Duodenal mucosa (tissue), 2 donors: Measurements from ENCODE around the gene ASTN2.

Experiments used
- H3K27ac ChIP-seq: one replicate; pipeline ENCODE4 v1.7.0; 2013; ENCODE audit warnings: low read depth, low read length
- H3K27me3 ChIP-seq, 2 donors: one replicate each; pipeline ENCODE4 v1.7.0; 2013; ENCODE audit warnings: low read length in 2 of 2, control low read depth in 1 of 2; ENCODE audit not compliant: insufficient read depth in 2 of 2, control insufficient read depth in 1 of 2
- H3K36me3 ChIP-seq, 2 donors: one replicate each; pipeline ENCODE4 v1.7.0; 2013; ENCODE audit warnings: low read length in 2 of 2, control low read depth in 1 of 2; ENCODE audit not compliant: insufficient read depth in 2 of 2, control insufficient read depth in 1 of 2
- H3K4me1 ChIP-seq, 2 donors: one replicate each; pipeline ENCODE4 v1.7.0; 2013; ENCODE audit warnings: low read length in 2 of 2, control low read depth in 1 of 2; ENCODE audit not compliant: insufficient read depth in 2 of 2, control insufficient read depth in 1 of 2
- H3K4me3 ChIP-seq, 2 donors: one replicate each; pipeline ENCODE4 v1.7.0; 2013; ENCODE audit warnings: low read length in 2 of 2, low read depth in 1 of 2
- H3K9ac ChIP-seq, 2 donors: one replicate each; pipeline ENCODE4 v1.7.0; 2013; ENCODE audit warnings: low read length in 2 of 2, low read depth in 1 of 2
- H3K9me3 ChIP-seq, 2 donors: one replicate each; pipeline ENCODE4 v1.7.0; 2013; ENCODE audit warnings: low read length in 2 of 2, control low read depth in 1 of 2; ENCODE audit not compliant: control insufficient read depth in 1 of 2

Gene ASTN2

GRCh38 chr9:116506685-116507084 is 908.2 kb downstream of the ASTN2 start:
- no peaks in the 10 kb centered on the region for H3K36me3 ChIP-seq
- no peak overlapping the region for H3K27ac ChIP-seq
- H3K4me3 ChIP-seq, result no peak overlapping the region
- H3K4me1 ChIP-seq, result no peaks in the 10 kb centered on the region
- no peaks in the 10 kb centered on the region for H3K9me3 ChIP-seq
- H3K27me3 ChIP-seq, result no peaks in the 10 kb centered on the region
- no peak overlapping the region for H3K9ac ChIP-seq

GRCh38 chr9:116504893-116505480 is 909.9 kb downstream of the ASTN2 start:
- no peak overlapping the region for H3K27ac ChIP-seq
- H3K4me3 ChIP-seq, result no peak overlapping the region
- H3K9ac ChIP-seq, result no peak overlapping the region
- no peaks in the 10 kb centered on the region for H3K27me3 ChIP-seq
- no peaks in the 10 kb centered on the region for H3K36me3 ChIP-seq
- H3K9me3 ChIP-seq, result no peaks in the 10 kb centered on the region
- peaks cover 6 to 7% of the 10 kb centered on the region in 2 donors for H3K4me1 ChIP-seq

GRCh38 chr9:116504081-116504480 is 910.8 kb downstream of the ASTN2 start:
- H3K4me1 ChIP-seq, result peaks cover 10 to 14% of the 10 kb centered on the region in 2 donors
- H3K36me3 ChIP-seq, result no peaks in the 10 kb centered on the region
- H3K27me3 ChIP-seq, result no peaks in the 10 kb centered on the region
- H3K4me3 ChIP-seq, result no peak overlapping the region
- no peaks in the 10 kb centered on the region for H3K9me3 ChIP-seq
- H3K9ac ChIP-seq, result no peak overlapping the region
- no peak overlapping the region for H3K27ac ChIP-seq

GRCh38 chr9:116502746-116503145 is 912.1 kb downstream of the ASTN2 start:
- Histone ChIP-seq H3K27ac (no peak overlapping the region), H3K4me3 (no peak overlapping the region), H3K9ac (no peak overlapping the region), H3K4me1 (peaks cover 10 to 14% of the 10 kb centered on the region in 2 donors), H3K9me3 (no peaks in the 10 kb centered on the region), H3K27me3 (no peaks in the 10 kb centered on the region), H3K36me3 (no peaks in the 10 kb centered on the region)

- no peak overlapping the region for H3K4me3 ChIP-seq
- no peaks in the 10 kb centered on the region for H3K9me3 ChIP-seq
- H3K27ac ChIP-seq, result no peak overlapping the region
- no peaks in the 10 kb centered on the region for H3K36me3 ChIP-seq
- no peaks in the 10 kb centered on the region for H3K27me3 ChIP-seq
- H3K4me1 ChIP-seq, result peaks cover 10 to 14% of the 10 kb centered on the region in 2 donors
- no peak overlapping the region for H3K9ac ChIP-seq
Observed at GRCh38 chr9:116501871-116502270, 913.0 kb downstream of the ASTN2 start.

GRCh38 chr9:116499986-116500871 is 914.6 kb downstream of the ASTN2 start:
- Histone ChIP-seq H3K4me1 (peaks cover 10 to 14% of the 10 kb centered on the region in 2 donors), H3K36me3 (no peaks in the 10 kb centered on the region), H3K9ac (no peak overlapping the region), H3K27me3 (no peaks in the 10 kb centered on the region), H3K9me3 (no peaks in the 10 kb centered on the region), H3K4me3 (peak overlapping the region in 1 of 2 donors; percentile 28), H3K27ac (no peak overlapping the region)

- no peak overlapping the region for H3K4me3 ChIP-seq
- no peaks in the 10 kb centered on the region for H3K36me3 ChIP-seq
- no peak overlapping the region for H3K27ac ChIP-seq
- no peak overlapping the region for H3K9ac ChIP-seq
- no peaks in the 10 kb centered on the region for H3K9me3 ChIP-seq
- H3K27me3 ChIP-seq, result no peaks in the 10 kb centered on the region
- peaks cover 10 to 14% of the 10 kb centered on the region in 2 donors for H3K4me1 ChIP-seq
Observed at GRCh38 chr9:116499434-116499833, 915.4 kb downstream of the ASTN2 start.

- H3K4me1 ChIP-seq, result peaks cover 10 to 14% of the 10 kb centered on the region in 2 donors
- no peaks in the 10 kb centered on the region for H3K36me3 ChIP-seq
- no peak overlapping the region for H3K27ac ChIP-seq
- no peak overlapping the region for H3K4me3 ChIP-seq
- no peaks in the 10 kb centered on the region for H3K9me3 ChIP-seq
- no peaks in the 10 kb centered on the region for H3K27me3 ChIP-seq
- no peak overlapping the region for H3K9ac ChIP-seq
Observed at GRCh38 chr9:116497095-116497890, 917.6 kb downstream of the ASTN2 start.

GRCh38 chr9:116496167-116496566 is 918.7 kb downstream of the ASTN2 start:
- H3K36me3 ChIP-seq, result no peaks in the 10 kb centered on the region
- H3K9me3 ChIP-seq, result no peaks in the 10 kb centered on the region
- H3K27ac ChIP-seq, result no peak overlapping the region
- no peak overlapping the region for H3K4me3 ChIP-seq
- H3K9ac ChIP-seq, result no peak overlapping the region
- H3K4me1 ChIP-seq, result peaks cover 10 to 14% of the 10 kb centered on the region in 2 donors
- no peaks in the 10 kb centered on the region for H3K27me3 ChIP-seq

GRCh38 chr9:116495725-116496124 is 919.1 kb downstream of the ASTN2 start:
- Histone ChIP-seq H3K9ac (no peak overlapping the region), H3K9me3 (no peaks in the 10 kb centered on the region), H3K4me1 (peaks cover 10 to 14% of the 10 kb centered on the region in 2 donors), H3K36me3 (no peaks in the 10 kb centered on the region), H3K27me3 (no peaks in the 10 kb centered on the region), H3K4me3 (no peak overlapping the region), H3K27ac (no peak overlapping the region)
